Measurements from ENCODE around the gene CFAP74. TPM values are rescaled to one million over a fixed set of nuclear protein-coding genes. Genes with fewer than 3 reads are reported as not detected.

CFAP74 gene
- polyA plus RNA-seq, 1 donor from 2014 or later: 0.22 TPM

- H3K27ac ChIP-seq (ENCODE audit: low read length): no peak overlapping the region
- TF ChIP-seq EZH2 (IDR thresholded peaks at IDR 0.05; ENCODE audit: borderline replicate concordance, insufficient read depth, low read length, poor library complexity, severe bottlenecking) (no peak), MXI1 (conservative IDR thresholded peaks at IDR 0.05; ENCODE audit: poor library complexity, severe bottlenecking) (peak; percentile 37), TAF1 (IDR thresholded peaks at IDR 0.05; ENCODE audit: low read depth) (no peak), POLR2AphosphoS5 (IDR thresholded peaks at IDR 0.05) (no peak), CTCF (IDR thresholded peaks at IDR 0.05; ENCODE audit: poor library complexity, severe bottlenecking) (peak; percentile 88), EP300 (conservative IDR thresholded peaks at IDR 0.05; ENCODE audit: poor library complexity, severe bottlenecking) (no peak), SMC3 (conservative IDR thresholded peaks at IDR 0.05; ENCODE audit: poor library complexity) (peak; percentile 75), RAD21 (conservative IDR thresholded peaks at IDR 0.05) (peak; percentile 78), REST (IDR thresholded peaks at IDR 0.05; ENCODE audit: borderline replicate concordance) (no peak)
- H3K9me2 ChIP-seq (ENCODE audit: insufficient read depth, low read length): no peaks in the 10 kb centered on the region
- no peak overlapping the region for H2AFZ ChIP-seq (ENCODE audit: low read depth, low read length)
- H3K36me3 ChIP-seq (ENCODE audit: insufficient read depth, low read length): no peaks in the 10 kb centered on the region
- no peaks in the 10 kb centered on the region for H4K20me1 ChIP-seq (ENCODE audit: insufficient read depth)
- no peaks in the 10 kb centered on the region for H3K9me3 ChIP-seq (ENCODE audit: low read length)
- H3K27me3 ChIP-seq (ENCODE audit: insufficient read depth, low read depth, low read length): peaks cover 29% of the 10 kb centered on the region
- no peak overlapping the region for H3K9ac ChIP-seq (ENCODE audit: low read length)
- no peaks in the 10 kb centered on the region for H3K79me2 ChIP-seq (replicated peaks; ENCODE audit: insufficient read depth, low read length)
- H3K4me3 ChIP-seq (ENCODE audit: low read length): no peak overlapping the region
- H3F3A ChIP-seq (ENCODE audit: insufficient read depth, low read length, poor library complexity, severe bottlenecking): no peaks in the 10 kb centered on the region
- no peak overlapping the region for H3K4me2 ChIP-seq (ENCODE audit: low read length)
These were observed 41.1 kb upstream of the CFAP74 start for GRCh38 chr1:2044510-2045319.

- no peaks in the 10 kb centered on the region for H4K20me1 ChIP-seq (ENCODE audit: insufficient read depth)
- no peaks in the 10 kb centered on the region for H3K9me3 ChIP-seq (ENCODE audit: low read length)
- H3K79me2 ChIP-seq (replicated peaks; ENCODE audit: insufficient read depth, low read length): no peaks in the 10 kb centered on the region
- peaks cover 20% of the 10 kb centered on the region for H3K27me3 ChIP-seq (ENCODE audit: insufficient read depth, low read depth, low read length)
- no peak overlapping the region for H3K9ac ChIP-seq (ENCODE audit: low read length)
- TF ChIP-seq RAD21 (conservative IDR thresholded peaks at IDR 0.05) (no peak), POLR2AphosphoS5 (IDR thresholded peaks at IDR 0.05) (no peak), EZH2 (IDR thresholded peaks at IDR 0.05; ENCODE audit: borderline replicate concordance, insufficient read depth, low read length, poor library complexity, severe bottlenecking) (no peak), SMC3 (conservative IDR thresholded peaks at IDR 0.05; ENCODE audit: poor library complexity) (no peak), TAF1 (IDR thresholded peaks at IDR 0.05; ENCODE audit: low read depth) (no peak), REST (IDR thresholded peaks at IDR 0.05; ENCODE audit: borderline replicate concordance) (no peak), EP300 (conservative IDR thresholded peaks at IDR 0.05; ENCODE audit: poor library complexity, severe bottlenecking) (no peak), CTCF (IDR thresholded peaks at IDR 0.05; ENCODE audit: poor library complexity, severe bottlenecking) (no peak), MXI1 (conservative IDR thresholded peaks at IDR 0.05; ENCODE audit: poor library complexity, severe bottlenecking) (no peak)
- no peak overlapping the region for H3K27ac ChIP-seq (ENCODE audit: low read length)
- no peak overlapping the region for H3K4me3 ChIP-seq (ENCODE audit: low read length)
- H3K36me3 ChIP-seq (ENCODE audit: insufficient read depth, low read length): no peaks in the 10 kb centered on the region
- H3K4me2 ChIP-seq (ENCODE audit: low read length): no peak overlapping the region
- no peaks in the 10 kb centered on the region for H3F3A ChIP-seq (ENCODE audit: insufficient read depth, low read length, poor library complexity, severe bottlenecking)
- H3K9me2 ChIP-seq (ENCODE audit: insufficient read depth, low read length): no peaks in the 10 kb centered on the region
- no peak overlapping the region for H2AFZ ChIP-seq (ENCODE audit: low read depth, low read length)
These were observed 40.3 kb upstream of the CFAP74 start for GRCh38 chr1:2043886-2044285.

Measured in neural cell (in vitro differentiated cells).